ENCODE measurements around the gene MACROD2.

DNA sequence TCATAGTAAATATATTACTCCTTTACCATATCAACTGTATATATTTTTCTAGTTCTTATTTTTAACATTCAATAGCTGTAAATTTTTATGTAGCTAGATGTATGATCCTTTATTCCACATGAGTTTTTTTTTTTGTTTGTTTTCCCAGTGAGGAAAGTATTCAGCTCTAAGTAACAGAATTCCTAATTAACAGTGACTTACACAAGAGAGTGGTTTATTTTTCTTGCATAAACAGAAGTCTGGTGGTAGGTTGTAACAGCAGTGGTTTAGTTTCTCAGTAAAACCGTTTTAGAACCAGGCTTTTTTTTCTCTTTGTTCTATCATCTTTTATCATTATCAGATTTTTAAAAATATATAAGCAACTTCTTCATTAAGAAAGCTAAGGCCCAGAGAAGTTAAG, 459.0 kb downstream of the MACROD2 start:
- TF ChIP-seq, protein P1, sequence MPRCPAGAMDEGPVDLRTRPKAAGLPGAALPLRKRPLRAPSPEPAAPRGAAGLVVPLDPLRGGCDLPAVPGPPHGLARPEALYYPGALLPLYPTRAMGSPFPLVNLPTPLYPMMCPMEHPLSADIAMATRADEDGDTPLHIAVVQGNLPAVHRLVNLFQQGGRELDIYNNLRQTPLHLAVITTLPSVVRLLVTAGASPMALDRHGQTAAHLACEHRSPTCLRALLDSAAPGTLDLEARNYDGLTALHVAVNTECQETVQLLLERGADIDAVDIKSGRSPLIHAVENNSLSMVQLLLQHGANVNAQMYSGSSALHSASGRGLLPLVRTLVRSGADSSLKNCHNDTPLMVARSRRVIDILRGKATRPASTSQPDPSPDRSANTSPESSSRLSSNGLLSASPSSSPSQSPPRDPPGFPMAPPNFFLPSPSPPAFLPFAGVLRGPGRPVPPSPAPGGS (IDR thresholded peaks at IDR 0.05): no peak
- TF ChIP-seq, protein P2, sequence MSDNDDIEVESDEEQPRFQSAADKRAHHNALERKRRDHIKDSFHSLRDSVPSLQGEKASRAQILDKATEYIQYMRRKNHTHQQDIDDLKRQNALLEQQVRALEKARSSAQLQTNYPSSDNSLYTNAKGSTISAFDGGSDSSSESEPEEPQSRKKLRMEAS (IDR thresholded peaks at IDR 0.05): no peak

Measured in A549 (cell line).